HEK293T (cell line): Measurements from ENCODE around the gene WIPF3.

Experiments
- BHLHE40 ChIP-seq: fragments of 450-650 bp; IDR thresholded peaks from 2 replicates; pipeline ENCODE4 v1.6.1; 2016; ENCODE audit warnings: mild to moderate bottlenecking, moderate library complexity, borderline replicate concordance
- FOXA1 ChIP-seq: fragments of 450-650 bp; IDR thresholded peaks from 2 replicates; pipeline ENCODE4 v1.6.1; 2016; ENCODE audit warnings: mild to moderate bottlenecking
- FOXK2 ChIP-seq: fragments of 450-650 bp; IDR thresholded peaks from 2 replicates; pipeline ENCODE4 v1.6.1; 2016; ENCODE audit warnings: mild to moderate bottlenecking
- FOXM1 ChIP-seq: fragments of 450-650 bp; IDR thresholded peaks from 2 replicates; pipeline ENCODE4 v1.6.1; 2017; ENCODE audit warnings: mild to moderate bottlenecking, borderline replicate concordance
- SUZ12 ChIP-seq: fragments of 450-650 bp; IDR thresholded peaks from 2 replicates; pipeline ENCODE4 v1.6.1; 2016; ENCODE audit warnings: mild to moderate bottlenecking
- TARDBP ChIP-seq: fragments of 450-650 bp; IDR thresholded peaks from 2 replicates; pipeline ENCODE4 v1.6.1; 2016
- TF ChIP-seq, protein P1 (sequence below): fragments of 450-650 bp; IDR thresholded peaks from 2 replicates; pipeline ENCODE4 v1.6.1; 2016

GRCh38 chr7:29958667-29959358, 152.5 kb downstream of the WIPF3 start:
- TF ChIP-seq BHLHE40 (no peak), FOXM1 (no peak), FOXA1 (no peak), FOXK2 (no peak), SUZ12 (no peak), TARDBP (no peak)
- TF ChIP-seq, protein P1, sequence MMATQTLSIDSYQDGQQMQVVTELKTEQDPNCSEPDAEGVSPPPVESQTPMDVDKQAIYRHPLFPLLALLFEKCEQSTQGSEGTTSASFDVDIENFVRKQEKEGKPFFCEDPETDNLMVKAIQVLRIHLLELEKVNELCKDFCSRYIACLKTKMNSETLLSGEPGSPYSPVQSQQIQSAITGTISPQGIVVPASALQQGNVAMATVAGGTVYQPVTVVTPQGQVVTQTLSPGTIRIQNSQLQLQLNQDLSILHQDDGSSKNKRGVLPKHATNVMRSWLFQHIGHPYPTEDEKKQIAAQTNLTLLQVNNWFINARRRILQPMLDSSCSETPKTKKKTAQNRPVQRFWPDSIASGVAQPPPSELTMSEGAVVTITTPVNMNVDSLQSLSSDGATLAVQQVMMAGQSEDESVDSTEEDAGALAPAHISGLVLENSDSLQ, result no peak
